ENCODE results near the gene CDHR5. TPM values are rescaled to one million over a fixed set of nuclear protein-coding genes. Genes with fewer than 3 reads are reported as not detected.

Gene CDHR5
- total RNA-seq (2021) (not detected in 2 replicates), Bru-seq, nascent RNA (not detected), BruChase-seq, experiment 1, labeled RNA remaining after a 2-hour chase (percentile 8 among the genes with signal in this experiment), BruChase-seq, experiment 2, labeled RNA remaining after a 6-hour chase (percentile 12 among the genes with signal in this experiment)
- long read RNA-seq, result 0 reads

DNA sequence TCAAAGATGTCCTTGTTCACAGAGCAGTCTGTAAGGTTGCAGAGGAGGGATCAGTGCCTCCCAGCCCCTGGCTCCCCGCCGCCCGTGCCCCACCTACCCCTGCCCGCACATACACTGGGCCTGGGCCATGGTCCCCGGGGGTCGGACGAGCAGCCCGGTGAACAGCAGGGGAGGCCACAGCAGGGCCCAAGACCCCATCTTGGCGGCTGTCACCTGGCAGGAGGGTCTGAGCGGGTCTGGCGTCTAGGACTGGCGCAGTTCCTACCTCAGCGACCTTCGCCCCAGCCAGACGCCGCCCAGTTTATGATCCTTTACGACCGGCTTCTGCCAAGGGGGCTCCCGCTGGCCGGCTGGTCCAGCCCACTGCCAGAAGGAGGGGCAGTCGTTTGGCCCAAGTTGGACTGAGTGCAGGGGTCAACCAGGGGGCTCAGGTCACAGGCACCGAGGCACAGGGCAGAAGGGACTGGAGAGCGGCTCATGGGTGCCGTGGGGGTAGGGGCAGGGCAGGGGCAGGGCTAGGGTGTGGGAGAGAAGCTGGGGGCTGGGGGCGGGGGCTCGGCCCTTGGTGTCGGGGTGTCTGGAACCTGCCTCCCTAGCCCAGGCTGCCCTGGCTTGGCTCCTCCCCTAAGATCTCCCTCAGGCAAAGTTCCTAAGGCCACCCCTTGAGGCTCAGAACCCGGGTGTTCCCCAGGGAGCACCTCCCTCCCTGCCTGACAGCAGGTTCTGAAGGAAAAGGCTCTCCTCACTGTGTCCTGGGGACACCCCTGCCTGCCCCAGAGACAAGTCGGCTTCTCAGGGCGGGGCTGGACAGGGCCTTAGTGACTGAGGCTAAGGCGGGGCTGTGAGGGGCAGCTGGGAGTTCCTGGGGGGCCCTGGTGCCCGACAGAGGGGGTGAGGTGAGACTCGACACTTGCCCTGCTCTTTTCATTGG is at the start of gene CDHR5:
CDHR5 (minus strand) TSS at position 251 of the 931 bp plus-strand sequence; CDS start at position 198, 53 bp downstream.
- no TSS peak for BruUV-seq (replicated peaks)
- no peaks in the 10 kb centered on the region for H3K27me3 ChIP-seq (replicated peaks; ENCODE audit: insufficient read depth, low read depth, low read length, poor library complexity)
- intact Hi-C loops (cut with micrococcal nuclease; ENCODE audit: unreplicated experiment), result no loop called here
- no peak for TF ChIP-seq CTCF (conservative IDR thresholded peaks at IDR 0.05; ENCODE audit: low read depth, low read length)
- no peak for TF ChIP-seq EZH2 (IDR thresholded peaks at IDR 0.05; ENCODE audit: borderline replicate concordance, low read depth, low read length, poor library complexity, severe bottlenecking)
- H3K4me1 ChIP-seq (ENCODE audit: insufficient read depth, low read length, poor library complexity, severe bottlenecking), result peaks cover 11% of the 10 kb centered on the region
- H3K36me3 ChIP-seq (ENCODE audit: insufficient read depth, low read length, poor library complexity, severe bottlenecking), result no peaks in the 10 kb centered on the region
- no peak within 1 kb of the TSS for H3K27ac ChIP-seq (ENCODE audit: low read depth, low read length, poor library complexity, severe bottlenecking)
- no peak within 1 kb of the TSS for H3K4me3 ChIP-seq (ENCODE audit: low read depth, low read length, poor library complexity, severe bottlenecking)
- ChIA-PET POLR2A (ENCODE audit: low non-redundant PET) (no interaction called here), CTCF (no interaction called here)
- no peak for DNase-seq (ENCODE audit: low spot score)
- no peaks in the 10 kb centered on the region for H3K9me3 ChIP-seq (ENCODE audit: low read depth, low read length, poor library complexity, severe bottlenecking)

DNA sequence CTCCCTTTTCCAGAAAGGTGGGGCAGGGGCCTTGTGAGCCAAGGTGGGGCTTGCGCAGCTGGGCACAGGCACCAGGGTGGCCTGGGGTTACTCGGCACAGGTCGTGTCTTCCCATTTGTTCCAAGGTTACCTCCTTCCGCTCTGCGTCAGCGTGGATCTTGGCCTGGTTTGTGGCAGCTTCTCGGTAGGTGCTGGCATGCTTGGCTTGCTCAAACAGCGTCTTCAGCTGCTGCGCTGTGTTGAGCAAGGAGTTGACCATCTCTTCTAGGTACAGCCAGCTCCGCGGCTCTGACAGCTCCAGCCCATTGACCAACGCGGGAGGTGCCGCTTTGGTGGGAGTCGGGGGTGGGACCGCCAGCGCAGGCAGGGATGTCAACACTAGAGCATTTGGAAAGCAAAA is 49.7 kb upstream of the CDHR5 start:
- BruUV-seq (replicated peaks), result no TSS peak
- ChIA-PET CTCF (no interaction called here), POLR2A (ENCODE audit: low non-redundant PET) (interaction anchor here (0.5 kb wide), 1 partner anchor 75 kb away, joined by 4 read pairs; no protein-coding TSS in a partner anchor)
- TF ChIP-seq EZH2 (IDR thresholded peaks at IDR 0.05; ENCODE audit: borderline replicate concordance, low read depth, low read length, poor library complexity, severe bottlenecking) (no peak), CTCF (conservative IDR thresholded peaks at IDR 0.05; ENCODE audit: low read depth, low read length) (no peak)
- Histone ChIP-seq H3K4me3 (ENCODE audit: low read depth, low read length, poor library complexity, severe bottlenecking) (no peak overlapping the region), H3K9me3 (ENCODE audit: low read depth, low read length, poor library complexity, severe bottlenecking) (no peaks in the 10 kb centered on the region), H3K27me3 (replicated peaks; ENCODE audit: insufficient read depth, low read depth, low read length, poor library complexity) (no peaks in the 10 kb centered on the region), H3K36me3 (ENCODE audit: insufficient read depth, low read length, poor library complexity, severe bottlenecking) (peaks cover 23% of the 10 kb centered on the region), H3K4me1 (ENCODE audit: insufficient read depth, low read length, poor library complexity, severe bottlenecking) (no peaks in the 10 kb centered on the region), H3K27ac (ENCODE audit: low read depth, low read length, poor library complexity, severe bottlenecking) (no peak overlapping the region)
- no peak for DNase-seq (ENCODE audit: low spot score)
- intact Hi-C loops (cut with micrococcal nuclease; ENCODE audit: unreplicated experiment), result no loop called here

DNA sequence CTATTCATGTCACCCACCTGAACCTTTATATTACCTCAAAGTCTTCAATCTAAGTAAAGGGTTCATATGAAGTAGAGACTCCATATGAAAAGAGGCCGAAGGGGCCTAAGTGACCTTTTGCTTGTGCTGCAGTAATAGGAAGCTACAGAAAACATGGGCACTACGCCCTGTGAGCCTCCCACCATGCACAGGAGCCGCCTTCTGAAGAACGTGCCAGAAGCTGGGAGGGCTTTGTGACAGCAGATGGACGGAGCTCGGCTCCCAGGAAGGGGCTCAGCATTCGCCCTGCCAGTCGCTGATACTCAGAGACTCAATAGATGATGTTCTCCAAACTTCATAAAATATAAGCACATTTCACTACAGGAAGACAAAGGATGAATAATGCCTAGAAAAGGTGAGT is 49.1 kb upstream of the CDHR5 start:
- no TSS peak for BruUV-seq (replicated peaks)
- no peak for TF ChIP-seq EZH2 (IDR thresholded peaks at IDR 0.05; ENCODE audit: borderline replicate concordance, low read depth, low read length, poor library complexity, severe bottlenecking)
- TF ChIP-seq CTCF (conservative IDR thresholded peaks at IDR 0.05; ENCODE audit: low read depth, low read length), result no peak
- Histone ChIP-seq H3K4me1 (ENCODE audit: insufficient read depth, low read length, poor library complexity, severe bottlenecking) (no peaks in the 10 kb centered on the region), H3K9me3 (ENCODE audit: low read depth, low read length, poor library complexity, severe bottlenecking) (no peaks in the 10 kb centered on the region), H3K27ac (ENCODE audit: low read depth, low read length, poor library complexity, severe bottlenecking) (no peak overlapping the region), H3K27me3 (replicated peaks; ENCODE audit: insufficient read depth, low read depth, low read length, poor library complexity) (no peaks in the 10 kb centered on the region), H3K4me3 (ENCODE audit: low read depth, low read length, poor library complexity, severe bottlenecking) (no peak overlapping the region), H3K36me3 (ENCODE audit: insufficient read depth, low read length, poor library complexity, severe bottlenecking) (peaks cover 20% of the 10 kb centered on the region)
- ChIA-PET CTCF (no interaction called here), POLR2A (ENCODE audit: low non-redundant PET) (interaction anchor here (0.5 kb wide), 1 partner anchor 74 kb away, joined by 4 read pairs; no protein-coding TSS in a partner anchor)
- intact Hi-C loops (cut with micrococcal nuclease; ENCODE audit: unreplicated experiment), result no loop called here
- no peak for DNase-seq (ENCODE audit: low spot score)
